ENCODE measurements around the gene PACSIN2.

PACSIN2 gene

DNA sequence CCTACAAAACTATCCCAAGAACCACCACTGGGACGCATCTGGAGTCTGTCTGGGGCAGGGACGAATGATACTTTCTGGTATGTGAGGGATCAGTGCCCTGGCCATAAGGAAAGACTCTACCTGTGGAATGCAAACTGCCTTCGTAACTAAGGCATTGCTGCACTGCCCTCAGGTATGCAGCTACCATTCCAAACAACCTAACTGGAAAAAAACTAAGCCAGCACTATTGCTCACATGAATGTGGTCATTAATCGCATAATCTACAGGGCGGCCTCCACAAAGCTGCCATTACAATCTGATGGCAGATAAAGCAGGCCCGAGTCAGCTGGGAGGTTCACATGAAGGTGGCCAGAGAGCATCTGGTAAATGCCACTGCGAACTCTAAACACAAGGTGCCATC is 3.9 kb downstream of the PACSIN2 start:
- Histone ChIP-seq H3K9me3 (ENCODE audit: control insufficient read depth, insufficient read depth, low read depth, low read length) (no peaks in the 10 kb centered on the region), H3K27ac (ENCODE audit: low read depth, low read length) (no peak overlapping the region), H3K36me3 (ENCODE audit: control insufficient read depth, insufficient read depth, low read length) (no peaks in the 10 kb centered on the region), H3K4me3 (ENCODE audit: low read depth, low read length) (no peak overlapping the region), H3K4me1 (ENCODE audit: control insufficient read depth, insufficient read depth, low read length) (peaks cover 38% of the 10 kb centered on the region), H3K9ac (ENCODE audit: low read length) (no peak overlapping the region), H3K27me3 (ENCODE audit: control insufficient read depth, insufficient read depth, low read length) (peaks cover 5% of the 10 kb centered on the region; the same call in 1 of the 2 replicates)

DNA sequence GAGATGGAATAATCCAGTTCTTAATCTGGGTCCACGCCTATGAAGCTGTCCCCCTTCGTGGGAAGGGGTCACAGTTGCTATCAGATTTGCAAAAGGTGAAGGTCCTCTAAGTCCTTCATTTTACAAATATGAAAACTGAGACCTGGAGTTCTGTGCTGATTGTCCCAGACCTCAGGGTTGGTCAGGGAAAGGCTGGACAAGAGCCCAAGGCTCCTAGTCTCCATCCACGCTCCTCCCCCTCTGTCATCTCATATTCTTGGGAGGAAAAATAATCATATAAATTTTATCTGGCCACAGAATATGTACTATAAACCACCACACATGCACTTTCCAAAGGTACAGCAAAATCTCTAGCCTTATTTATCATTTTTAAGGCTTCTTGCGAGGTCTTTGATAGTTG is 5.5 kb downstream of the PACSIN2 start:
- no peaks in the 10 kb centered on the region for H3K9me3 ChIP-seq (ENCODE audit: control insufficient read depth, insufficient read depth, low read depth, low read length)
- H3K4me1 ChIP-seq (ENCODE audit: control insufficient read depth, insufficient read depth, low read length), result peaks cover 50% of the 10 kb centered on the region
- H3K9ac ChIP-seq (ENCODE audit: low read length), result no peak overlapping the region
- no peak overlapping the region for H3K4me3 ChIP-seq (ENCODE audit: low read depth, low read length)
- no peaks in the 10 kb centered on the region for H3K27me3 ChIP-seq (ENCODE audit: control insufficient read depth, insufficient read depth, low read length)
- no peak overlapping the region for H3K27ac ChIP-seq (ENCODE audit: low read depth, low read length)
- H3K36me3 ChIP-seq (ENCODE audit: control insufficient read depth, insufficient read depth, low read length), result no peaks in the 10 kb centered on the region

DNA sequence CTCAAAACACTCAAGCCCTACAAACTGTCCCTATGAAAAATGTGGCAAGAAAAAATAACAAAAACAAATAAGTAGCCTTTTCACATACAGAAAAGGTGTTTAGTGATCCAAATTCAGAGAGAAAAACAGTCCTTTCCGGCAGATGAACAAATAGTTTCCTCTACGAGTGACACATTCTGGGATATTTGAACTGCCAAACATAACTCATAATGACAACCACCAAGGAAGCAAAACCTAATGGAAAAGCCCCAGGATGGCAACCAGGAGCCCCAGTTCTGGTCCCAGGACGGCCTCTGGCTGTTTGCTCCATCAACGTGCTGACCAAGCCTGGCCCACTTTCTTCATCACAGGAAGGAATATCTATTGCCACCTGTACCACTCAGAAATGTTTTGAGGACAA is 6.0 kb downstream of the PACSIN2 start:
- Histone ChIP-seq H3K4me1 (ENCODE audit: control insufficient read depth, insufficient read depth, low read length) (peaks cover 56% of the 10 kb centered on the region), H3K36me3 (ENCODE audit: control insufficient read depth, insufficient read depth, low read length) (no peaks in the 10 kb centered on the region), H3K9me3 (ENCODE audit: control insufficient read depth, insufficient read depth, low read depth, low read length) (no peaks in the 10 kb centered on the region), H3K4me3 (ENCODE audit: low read depth, low read length) (no peak overlapping the region), H3K27ac (ENCODE audit: low read depth, low read length) (no peak overlapping the region), H3K9ac (ENCODE audit: low read length) (no peak overlapping the region), H3K27me3 (ENCODE audit: control insufficient read depth, insufficient read depth, low read length) (no peaks in the 10 kb centered on the region)

DNA sequence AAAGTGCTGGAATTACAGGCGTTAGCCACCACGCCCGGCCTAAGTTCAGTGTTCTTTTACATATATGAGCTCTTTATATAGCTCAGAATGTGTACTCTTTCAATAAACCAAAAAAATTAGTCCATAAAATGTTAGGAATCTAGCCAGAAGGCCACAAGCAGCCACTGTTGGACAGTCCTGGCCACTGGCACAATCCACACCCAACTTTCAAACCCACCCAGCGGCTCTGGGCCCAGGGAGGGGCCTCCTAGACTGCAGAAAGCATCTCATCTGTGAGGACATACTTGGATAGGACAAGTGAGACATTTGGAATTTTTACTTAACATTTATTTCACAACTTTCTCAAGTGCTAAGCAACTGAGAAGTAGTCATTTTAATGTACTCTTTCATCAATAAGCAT is 6.4 kb downstream of the PACSIN2 start:
- no peak overlapping the region for H3K4me3 ChIP-seq (ENCODE audit: low read depth, low read length)
- H3K9ac ChIP-seq (ENCODE audit: low read length), result no peak overlapping the region
- H3K27ac ChIP-seq (ENCODE audit: low read depth, low read length), result no peak overlapping the region
- no peaks in the 10 kb centered on the region for H3K36me3 ChIP-seq (ENCODE audit: control insufficient read depth, insufficient read depth, low read length)
- H3K27me3 ChIP-seq (ENCODE audit: control insufficient read depth, insufficient read depth, low read length), result no peaks in the 10 kb centered on the region
- H3K9me3 ChIP-seq (ENCODE audit: control insufficient read depth, insufficient read depth, low read depth, low read length), result no peaks in the 10 kb centered on the region
- peaks cover 52% of the 10 kb centered on the region for H3K4me1 ChIP-seq (ENCODE audit: control insufficient read depth, insufficient read depth, low read length)

DNA sequence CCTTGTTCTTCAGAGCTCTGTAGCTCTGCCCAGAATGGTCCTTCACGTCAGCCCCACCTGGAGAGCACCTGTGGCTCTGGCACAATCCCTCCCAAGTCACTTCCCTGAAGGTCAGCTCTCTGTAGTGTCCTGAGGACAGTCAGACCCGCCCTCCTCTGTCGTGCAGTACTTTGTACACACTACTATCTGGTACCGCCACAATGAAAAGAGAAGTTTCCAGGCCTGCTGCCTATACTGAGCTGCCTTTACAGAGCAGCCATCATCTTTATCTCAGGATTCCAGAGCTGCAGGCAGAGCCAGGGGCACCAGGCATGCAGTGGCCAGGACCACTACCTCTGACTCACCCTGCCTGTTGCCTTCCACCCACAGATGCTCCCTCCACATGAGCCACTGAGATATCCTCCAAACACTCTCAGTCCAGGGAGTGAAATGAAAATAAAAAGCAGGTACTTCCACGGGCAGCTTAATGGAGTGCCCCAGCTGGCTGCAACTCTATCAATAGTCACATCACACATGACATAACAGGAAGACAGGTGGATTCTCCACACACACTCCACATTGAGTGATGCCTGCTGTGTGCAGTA is 7.3 kb downstream of the PACSIN2 start:
- H3K27ac ChIP-seq (ENCODE audit: low read depth, low read length), result no peak overlapping the region
- no peaks in the 10 kb centered on the region for H3K9me3 ChIP-seq (ENCODE audit: control insufficient read depth, insufficient read depth, low read depth, low read length)
- H3K9ac ChIP-seq (ENCODE audit: low read length), result no peak overlapping the region
- H3K4me1 ChIP-seq (ENCODE audit: control insufficient read depth, insufficient read depth, low read length), result peaks cover 50% of the 10 kb centered on the region
- no peak overlapping the region for H3K4me3 ChIP-seq (ENCODE audit: low read depth, low read length)
- no peaks in the 10 kb centered on the region for H3K36me3 ChIP-seq (ENCODE audit: control insufficient read depth, insufficient read depth, low read length)
- H3K27me3 ChIP-seq (ENCODE audit: control insufficient read depth, insufficient read depth, low read length), result no peaks in the 10 kb centered on the region

DNA sequence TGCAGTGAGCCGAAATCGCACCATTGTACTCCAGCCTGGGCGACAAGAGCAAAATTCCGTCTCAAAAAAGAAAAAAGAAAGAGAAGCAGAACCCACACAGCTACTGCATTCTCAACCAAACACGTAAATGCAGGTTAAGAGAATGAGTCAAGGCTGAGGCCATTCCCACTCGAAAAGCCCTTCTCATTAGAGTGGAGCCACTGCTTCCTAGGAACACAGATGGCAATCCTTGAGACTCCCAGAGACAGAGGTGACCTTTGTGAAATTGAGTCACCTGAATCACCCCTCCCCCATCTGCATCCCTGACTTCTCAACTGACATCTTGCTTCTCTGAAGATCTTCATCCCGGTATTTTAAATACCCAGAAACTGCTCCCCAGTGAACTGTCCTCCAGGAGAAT is 8.2 kb downstream of the PACSIN2 start:
- Histone ChIP-seq H3K4me3 (ENCODE audit: low read depth, low read length) (no peak overlapping the region), H3K9me3 (ENCODE audit: control insufficient read depth, insufficient read depth, low read depth, low read length) (no peaks in the 10 kb centered on the region), H3K4me1 (ENCODE audit: control insufficient read depth, insufficient read depth, low read length) (peaks cover 57% of the 10 kb centered on the region), H3K27me3 (ENCODE audit: control insufficient read depth, insufficient read depth, low read length) (no peaks in the 10 kb centered on the region), H3K27ac (ENCODE audit: low read depth, low read length) (no peak overlapping the region), H3K36me3 (ENCODE audit: control insufficient read depth, insufficient read depth, low read length) (no peaks in the 10 kb centered on the region), H3K9ac (ENCODE audit: low read length) (no peak overlapping the region)

DNA sequence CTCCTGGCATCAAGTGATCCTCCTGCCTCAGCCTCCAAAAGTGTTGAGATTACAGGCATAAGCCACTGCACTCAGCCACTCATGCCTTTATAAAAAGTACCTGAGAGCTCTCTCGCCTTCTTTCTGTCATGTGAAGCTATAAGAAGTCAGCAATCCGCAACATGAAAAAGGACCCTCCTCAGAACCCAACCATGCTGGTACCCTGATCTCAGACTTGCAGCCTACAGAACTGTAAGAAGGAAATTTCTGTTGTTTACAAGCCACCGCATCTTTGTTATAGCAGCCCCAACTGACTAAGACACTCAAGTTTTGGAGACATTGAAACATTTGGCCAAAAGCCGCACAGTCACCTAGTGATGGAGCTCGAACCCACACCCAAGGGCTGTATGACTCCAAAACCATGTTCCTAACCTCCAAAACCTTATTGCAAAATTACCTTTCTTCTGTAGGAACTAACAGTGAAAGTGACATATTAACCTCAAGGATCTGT is 8.9 kb downstream of the PACSIN2 start:
- no peaks in the 10 kb centered on the region for H3K36me3 ChIP-seq (ENCODE audit: control insufficient read depth, insufficient read depth, low read length)
- H3K27ac ChIP-seq (ENCODE audit: low read depth, low read length), result no peak overlapping the region
- no peaks in the 10 kb centered on the region for H3K9me3 ChIP-seq (ENCODE audit: control insufficient read depth, insufficient read depth, low read depth, low read length)
- H3K9ac ChIP-seq (ENCODE audit: low read length), result no peak overlapping the region
- H3K4me3 ChIP-seq (ENCODE audit: low read depth, low read length), result no peak overlapping the region
- H3K27me3 ChIP-seq (ENCODE audit: control insufficient read depth, insufficient read depth, low read length), result no peaks in the 10 kb centered on the region
- peaks cover 60% of the 10 kb centered on the region for H3K4me1 ChIP-seq (ENCODE audit: control insufficient read depth, insufficient read depth, low read length)

DNA sequence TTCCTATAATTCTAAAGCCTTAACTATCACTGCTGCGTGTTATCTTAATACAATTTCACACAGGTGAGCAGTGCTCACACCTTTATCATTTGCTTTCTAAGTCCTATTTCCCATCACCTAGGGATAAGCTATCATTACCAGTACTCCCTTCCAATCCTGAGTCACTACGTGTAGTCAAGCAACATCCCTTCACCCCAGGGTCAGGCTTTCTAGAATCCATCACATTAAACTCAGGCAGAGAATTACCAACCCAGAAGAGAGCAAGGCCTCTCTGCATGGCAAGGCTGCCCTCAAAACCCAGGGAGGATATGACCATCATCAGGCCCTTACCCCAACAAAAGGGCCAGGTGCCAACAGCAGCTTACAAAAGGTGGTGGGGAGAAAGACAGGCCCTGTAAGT is 9.8 kb downstream of the PACSIN2 start:
- Histone ChIP-seq H3K9ac (ENCODE audit: low read length) (no peak overlapping the region), H3K9me3 (ENCODE audit: control insufficient read depth, insufficient read depth, low read depth, low read length) (no peaks in the 10 kb centered on the region), H3K27me3 (ENCODE audit: control insufficient read depth, insufficient read depth, low read length) (no peaks in the 10 kb centered on the region), H3K36me3 (ENCODE audit: control insufficient read depth, insufficient read depth, low read length) (no peaks in the 10 kb centered on the region), H3K4me3 (ENCODE audit: low read depth, low read length) (no peak overlapping the region), H3K4me1 (ENCODE audit: control insufficient read depth, insufficient read depth, low read length) (peaks cover 65% of the 10 kb centered on the region), H3K27ac (ENCODE audit: low read depth, low read length) (no peak overlapping the region)

DNA sequence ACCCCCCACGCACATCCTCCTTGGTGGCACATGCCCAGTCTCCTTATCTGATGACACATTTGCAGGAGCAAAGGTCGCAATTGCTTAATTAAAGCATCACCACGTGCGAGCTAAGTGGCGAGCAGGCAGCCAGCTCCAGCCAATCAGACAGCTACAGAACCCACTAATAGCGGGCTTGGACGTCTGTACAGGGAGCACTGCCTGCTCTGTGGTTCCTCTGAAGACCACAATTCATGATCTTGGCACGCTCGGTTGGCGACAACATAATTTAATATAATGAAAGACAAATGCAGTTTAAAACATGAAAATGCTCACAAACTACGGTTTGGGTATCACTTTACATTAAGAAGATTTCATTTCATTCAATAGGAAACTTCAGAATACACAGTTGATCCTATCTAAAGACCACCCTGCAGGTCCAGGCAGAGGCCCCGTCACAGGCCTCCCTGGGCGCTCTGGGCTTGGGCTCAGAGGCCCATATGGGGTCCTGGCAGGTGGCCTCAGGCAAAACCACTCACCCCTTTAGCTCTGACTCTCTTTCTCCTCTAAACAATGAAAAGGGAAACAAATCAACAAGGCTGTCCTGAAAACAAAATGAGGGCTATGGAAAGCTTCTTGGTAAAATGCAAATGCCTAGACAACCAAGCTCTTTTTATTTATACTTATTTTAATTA is 10.4 kb downstream of the PACSIN2 start:
- Histone ChIP-seq H3K4me1 (ENCODE audit: control insufficient read depth, insufficient read depth, low read length) (peaks cover 70% of the 10 kb centered on the region), H3K36me3 (ENCODE audit: control insufficient read depth, insufficient read depth, low read length) (no peaks in the 10 kb centered on the region), H3K9me3 (ENCODE audit: control insufficient read depth, insufficient read depth, low read depth, low read length) (no peaks in the 10 kb centered on the region), H3K27ac (ENCODE audit: low read depth, low read length) (no peak overlapping the region), H3K27me3 (ENCODE audit: control insufficient read depth, insufficient read depth, low read length) (no peaks in the 10 kb centered on the region), H3K9ac (ENCODE audit: low read length) (no peak overlapping the region), H3K4me3 (ENCODE audit: low read depth, low read length) (no peak overlapping the region)

DNA sequence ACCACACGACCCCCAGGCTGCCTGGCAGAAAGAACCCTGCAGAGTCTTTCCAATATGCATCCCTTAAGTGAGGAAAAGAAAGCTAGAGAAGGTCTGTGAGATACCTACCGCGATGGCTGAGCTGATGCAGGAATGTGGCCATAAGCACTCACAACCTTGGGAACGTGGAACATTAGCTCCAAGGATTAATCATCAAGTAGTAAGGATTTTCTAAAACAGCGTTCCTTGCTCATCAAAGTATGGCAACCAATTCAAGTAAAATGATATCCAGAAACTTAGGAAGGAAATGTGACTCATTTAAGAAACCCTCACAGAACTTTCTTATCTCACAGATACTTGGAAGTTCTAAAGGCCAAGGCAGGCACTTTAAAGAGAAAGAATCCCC is 12.8 kb downstream of the PACSIN2 start:
- Histone ChIP-seq H3K4me3 (ENCODE audit: low read depth, low read length) (no peak overlapping the region), H3K4me1 (ENCODE audit: control insufficient read depth, insufficient read depth, low read length) (peaks cover 64% of the 10 kb centered on the region), H3K27me3 (ENCODE audit: control insufficient read depth, insufficient read depth, low read length) (no peaks in the 10 kb centered on the region), H3K9me3 (ENCODE audit: control insufficient read depth, insufficient read depth, low read depth, low read length) (peaks cover 5% of the 10 kb centered on the region; the same call in 1 of the 2 replicates), H3K27ac (ENCODE audit: low read depth, low read length) (no peak overlapping the region), H3K9ac (ENCODE audit: low read length) (no peak overlapping the region), H3K36me3 (ENCODE audit: control insufficient read depth, insufficient read depth, low read length) (no peaks in the 10 kb centered on the region)

DNA sequence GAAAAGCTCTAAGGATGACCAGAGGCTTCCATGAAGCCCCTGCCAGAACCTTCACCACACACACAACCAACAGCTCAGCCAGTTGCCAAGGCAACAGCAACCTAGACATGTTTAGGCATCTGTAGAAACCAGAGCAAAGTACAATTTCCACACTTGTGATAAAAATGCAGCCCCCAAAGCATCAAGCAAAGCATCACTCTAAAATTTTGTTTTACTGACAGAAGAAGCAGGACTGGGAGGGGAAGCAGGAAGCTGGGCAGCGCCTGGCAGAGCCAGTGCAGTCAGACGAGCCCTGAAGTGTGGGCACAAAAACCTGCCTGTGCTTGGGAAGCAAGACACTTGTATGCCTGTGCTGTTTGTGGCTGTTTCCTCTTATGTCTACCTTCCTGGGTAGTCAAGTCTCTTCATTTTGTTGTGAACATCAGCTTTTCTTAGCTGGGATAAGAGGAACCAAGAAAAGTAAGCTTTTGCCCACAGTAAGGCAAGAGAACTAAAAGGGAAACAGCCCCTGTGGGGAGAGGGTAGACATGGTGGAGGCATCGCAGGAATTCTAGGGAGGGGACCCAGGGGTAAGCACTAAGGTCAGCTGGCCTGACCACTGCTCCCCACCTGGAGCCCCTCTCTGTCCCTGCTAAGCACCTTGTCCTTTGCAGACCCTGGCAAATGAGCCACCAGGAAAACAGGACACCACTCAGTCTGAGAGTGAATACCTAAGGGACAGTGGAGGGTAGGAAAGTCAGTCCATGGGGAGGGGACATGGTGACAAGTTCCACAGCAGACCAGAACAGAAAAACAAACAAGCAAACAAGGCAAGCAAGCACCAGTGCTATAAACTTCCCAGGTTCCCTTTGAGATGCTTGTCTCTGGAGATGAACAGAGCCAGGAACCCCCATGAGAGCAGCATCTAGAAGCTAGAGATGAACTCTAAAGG is 13.4 kb downstream of the PACSIN2 start:
- H3K4me3 ChIP-seq (ENCODE audit: low read depth, low read length), result no peak overlapping the region
- H3K27me3 ChIP-seq (ENCODE audit: control insufficient read depth, insufficient read depth, low read length), result no peaks in the 10 kb centered on the region
- no peaks in the 10 kb centered on the region for H3K36me3 ChIP-seq (ENCODE audit: control insufficient read depth, insufficient read depth, low read length)
- peak overlapping the region; percentile 18; the same call in 1 of the 2 replicates for H3K27ac ChIP-seq (ENCODE audit: low read depth, low read length)
- H3K9me3 ChIP-seq (ENCODE audit: control insufficient read depth, insufficient read depth, low read depth, low read length), result peaks cover 5% of the 10 kb centered on the region; the same call in 1 of the 2 replicates
- H3K9ac ChIP-seq (ENCODE audit: low read length), result no peak overlapping the region
- peaks cover 60% of the 10 kb centered on the region for H3K4me1 ChIP-seq (ENCODE audit: control insufficient read depth, insufficient read depth, low read length)

All from HUES6 (cell line).